Measurements from ENCODE around the gene MAP2K5. TPM values are rescaled to one million over a fixed set of nuclear protein-coding genes. Genes with fewer than 3 reads are reported as not detected.

The MAP2K5 gene
- polyA plus RNA-seq, 1 donor from 2014 or later = 12.1 TPM

- Histone ChIP-seq H4K20me1 (ENCODE audit: insufficient read depth) (no peaks in the 10 kb centered on the region), H3K79me2 (replicated peaks; ENCODE audit: insufficient read depth, low read length) (no peaks in the 10 kb centered on the region), H3K9ac (ENCODE audit: low read length) (no peak overlapping the region), H3K4me3 (ENCODE audit: low read length) (no peak overlapping the region), H3K27ac (ENCODE audit: low read length) (no peak overlapping the region), H3F3A (ENCODE audit: insufficient read depth, low read length, poor library complexity, severe bottlenecking) (no peaks in the 10 kb centered on the region), H3K36me3 (ENCODE audit: insufficient read depth, low read length) (no peaks in the 10 kb centered on the region), H3K9me3 (ENCODE audit: low read length) (no peaks in the 10 kb centered on the region), H2AFZ (ENCODE audit: low read depth, low read length) (no peak overlapping the region), H3K27me3 (ENCODE audit: insufficient read depth, low read depth, low read length) (no peaks in the 10 kb centered on the region), H3K4me2 (ENCODE audit: low read length) (no peak overlapping the region), H3K9me2 (ENCODE audit: insufficient read depth, low read length) (no peaks in the 10 kb centered on the region)
- TF ChIP-seq REST (IDR thresholded peaks at IDR 0.05; ENCODE audit: borderline replicate concordance) (no peak), RAD21 (conservative IDR thresholded peaks at IDR 0.05) (no peak), EZH2 (IDR thresholded peaks at IDR 0.05; ENCODE audit: borderline replicate concordance, insufficient read depth, low read length, poor library complexity, severe bottlenecking) (no peak), EP300 (conservative IDR thresholded peaks at IDR 0.05; ENCODE audit: poor library complexity, severe bottlenecking) (no peak), SMC3 (conservative IDR thresholded peaks at IDR 0.05; ENCODE audit: poor library complexity) (no peak), TAF1 (IDR thresholded peaks at IDR 0.05; ENCODE audit: low read depth) (no peak), POLR2AphosphoS5 (IDR thresholded peaks at IDR 0.05) (no peak), MXI1 (conservative IDR thresholded peaks at IDR 0.05; ENCODE audit: poor library complexity, severe bottlenecking) (no peak)
- TF ChIP-seq, protein P1, sequence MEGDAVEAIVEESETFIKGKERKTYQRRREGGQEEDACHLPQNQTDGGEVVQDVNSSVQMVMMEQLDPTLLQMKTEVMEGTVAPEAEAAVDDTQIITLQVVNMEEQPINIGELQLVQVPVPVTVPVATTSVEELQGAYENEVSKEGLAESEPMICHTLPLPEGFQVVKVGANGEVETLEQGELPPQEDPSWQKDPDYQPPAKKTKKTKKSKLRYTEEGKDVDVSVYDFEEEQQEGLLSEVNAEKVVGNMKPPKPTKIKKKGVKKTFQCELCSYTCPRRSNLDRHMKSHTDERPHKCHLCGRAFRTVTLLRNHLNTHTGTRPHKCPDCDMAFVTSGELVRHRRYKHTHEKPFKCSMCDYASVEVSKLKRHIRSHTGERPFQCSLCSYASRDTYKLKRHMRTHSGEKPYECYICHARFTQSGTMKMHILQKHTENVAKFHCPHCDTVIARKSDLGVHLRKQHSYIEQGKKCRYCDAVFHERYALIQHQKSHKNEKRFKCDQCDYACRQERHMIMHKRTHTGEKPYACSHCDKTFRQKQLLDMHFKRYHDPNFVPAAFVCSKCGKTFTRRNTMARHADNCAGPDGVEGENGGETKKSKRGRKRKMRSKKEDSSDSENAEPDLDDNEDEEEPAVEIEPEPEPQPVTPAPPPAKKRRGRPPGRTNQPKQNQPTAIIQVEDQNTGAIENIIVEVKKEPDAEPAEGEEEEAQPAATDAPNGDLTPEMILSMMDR (IDR thresholded peaks at IDR 0.05; ENCODE audit: poor library complexity, severe bottlenecking) = no peak
Measured at GRCh38 chr15:67746450-67746849, 203.9 kb downstream of the MAP2K5 start.

- TF ChIP-seq EZH2 (IDR thresholded peaks at IDR 0.05; ENCODE audit: borderline replicate concordance, insufficient read depth, low read length, poor library complexity, severe bottlenecking) (no peak), REST (IDR thresholded peaks at IDR 0.05; ENCODE audit: borderline replicate concordance) (no peak), SMC3 (conservative IDR thresholded peaks at IDR 0.05; ENCODE audit: poor library complexity) (no peak), POLR2AphosphoS5 (IDR thresholded peaks at IDR 0.05) (no peak), EP300 (conservative IDR thresholded peaks at IDR 0.05; ENCODE audit: poor library complexity, severe bottlenecking) (no peak), TAF1 (IDR thresholded peaks at IDR 0.05; ENCODE audit: low read depth) (no peak), RAD21 (conservative IDR thresholded peaks at IDR 0.05) (no peak), MXI1 (conservative IDR thresholded peaks at IDR 0.05; ENCODE audit: poor library complexity, severe bottlenecking) (no peak)
- TF ChIP-seq, protein P1 (IDR thresholded peaks at IDR 0.05; ENCODE audit: poor library complexity, severe bottlenecking) = no peak
- H2AFZ ChIP-seq (ENCODE audit: low read depth, low read length) = no peak overlapping the region
Measured at GRCh38 chr15:67747921-67748320, 205.4 kb downstream of the MAP2K5 start.

More at GRCh38 chr15:67747921-67748320, 205.4 kb downstream of the MAP2K5 start:
- Histone ChIP-seq H3K9me3 (ENCODE audit: low read length) (no peaks in the 10 kb centered on the region), H3K27ac (ENCODE audit: low read length) (no peak overlapping the region), H3K79me2 (replicated peaks; ENCODE audit: insufficient read depth, low read length) (no peaks in the 10 kb centered on the region), H3K36me3 (ENCODE audit: insufficient read depth, low read length) (no peaks in the 10 kb centered on the region), H3K27me3 (ENCODE audit: insufficient read depth, low read depth, low read length) (no peaks in the 10 kb centered on the region), H4K20me1 (ENCODE audit: insufficient read depth) (no peaks in the 10 kb centered on the region), H3F3A (ENCODE audit: insufficient read depth, low read length, poor library complexity, severe bottlenecking) (no peaks in the 10 kb centered on the region), H3K4me2 (ENCODE audit: low read length) (no peak overlapping the region), H3K9ac (ENCODE audit: low read length) (no peak overlapping the region), H3K9me2 (ENCODE audit: insufficient read depth, low read length) (no peaks in the 10 kb centered on the region), H3K4me3 (ENCODE audit: low read length) (no peak overlapping the region)
